ENCODE data around the gene TUFT1.
"Not testable (repeated sequence)": the region's sequence is repeated elsewhere in the genome, so short reads cannot be mapped to it uniquely, and the experiment has no call there.

Gene TUFT1

DNA sequence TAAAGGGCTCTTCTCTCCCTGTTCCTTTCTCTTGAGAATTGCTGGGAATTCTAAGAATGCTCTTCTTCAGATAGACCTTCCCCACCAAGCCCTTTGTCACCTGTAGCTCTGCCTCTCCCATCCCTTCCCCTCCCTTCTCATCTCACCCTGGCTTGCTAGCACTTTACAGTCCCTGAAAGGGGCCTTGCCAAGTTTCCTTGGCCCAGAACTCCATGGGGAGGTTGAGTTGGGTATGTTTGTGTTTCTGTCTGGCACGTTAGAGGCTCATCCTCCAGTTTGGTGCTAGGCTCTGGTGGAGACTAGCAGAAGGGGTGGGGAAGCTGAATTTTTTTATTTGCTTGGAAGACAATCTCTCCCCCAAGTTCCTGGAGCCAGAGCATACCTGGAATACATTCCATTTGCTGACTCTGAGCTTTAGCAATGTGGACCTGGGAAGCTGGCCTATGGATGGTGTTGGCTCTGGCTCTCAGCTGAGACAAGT, 24.0 kb upstream of the TUFT1 start:
- H3K4me3 ChIP-seq (ENCODE audit: low read depth, low read length): no peak overlapping the region
- TF ChIP-seq, protein P1, sequence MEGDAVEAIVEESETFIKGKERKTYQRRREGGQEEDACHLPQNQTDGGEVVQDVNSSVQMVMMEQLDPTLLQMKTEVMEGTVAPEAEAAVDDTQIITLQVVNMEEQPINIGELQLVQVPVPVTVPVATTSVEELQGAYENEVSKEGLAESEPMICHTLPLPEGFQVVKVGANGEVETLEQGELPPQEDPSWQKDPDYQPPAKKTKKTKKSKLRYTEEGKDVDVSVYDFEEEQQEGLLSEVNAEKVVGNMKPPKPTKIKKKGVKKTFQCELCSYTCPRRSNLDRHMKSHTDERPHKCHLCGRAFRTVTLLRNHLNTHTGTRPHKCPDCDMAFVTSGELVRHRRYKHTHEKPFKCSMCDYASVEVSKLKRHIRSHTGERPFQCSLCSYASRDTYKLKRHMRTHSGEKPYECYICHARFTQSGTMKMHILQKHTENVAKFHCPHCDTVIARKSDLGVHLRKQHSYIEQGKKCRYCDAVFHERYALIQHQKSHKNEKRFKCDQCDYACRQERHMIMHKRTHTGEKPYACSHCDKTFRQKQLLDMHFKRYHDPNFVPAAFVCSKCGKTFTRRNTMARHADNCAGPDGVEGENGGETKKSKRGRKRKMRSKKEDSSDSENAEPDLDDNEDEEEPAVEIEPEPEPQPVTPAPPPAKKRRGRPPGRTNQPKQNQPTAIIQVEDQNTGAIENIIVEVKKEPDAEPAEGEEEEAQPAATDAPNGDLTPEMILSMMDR (IDR thresholded peaks at IDR 0.05; ENCODE audit: control insufficient read depth, extremely low read depth, insufficient read depth): no peak
- no peak for DNase-seq (ENCODE audit: low read depth)

DNA sequence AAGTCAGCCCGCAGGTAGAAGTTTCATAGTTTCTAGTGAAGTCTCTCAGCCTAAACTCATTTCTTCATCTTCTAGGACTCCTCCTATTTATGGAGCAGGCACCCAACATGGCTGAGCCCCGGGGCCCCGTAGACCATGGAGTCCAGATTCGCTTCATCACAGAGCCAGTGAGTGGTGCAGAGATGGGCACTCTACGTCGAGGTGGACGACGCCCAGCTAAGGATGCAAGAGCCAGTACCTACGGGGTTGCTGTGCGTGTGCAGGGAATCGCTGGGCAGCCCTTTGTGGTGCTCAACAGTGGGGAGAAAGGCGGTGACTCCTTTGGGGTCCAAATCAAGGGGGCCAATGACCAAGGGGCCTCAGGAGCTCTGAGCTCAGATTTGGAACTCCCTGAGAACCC, 21.7 kb upstream of the TUFT1 start:
- no peak for DNase-seq (ENCODE audit: low read depth)
- H3K4me3 ChIP-seq (ENCODE audit: low read depth, low read length): no peak overlapping the region
- TF ChIP-seq, protein P1 (IDR thresholded peaks at IDR 0.05; ENCODE audit: control insufficient read depth, extremely low read depth, insufficient read depth): no peak

DNA sequence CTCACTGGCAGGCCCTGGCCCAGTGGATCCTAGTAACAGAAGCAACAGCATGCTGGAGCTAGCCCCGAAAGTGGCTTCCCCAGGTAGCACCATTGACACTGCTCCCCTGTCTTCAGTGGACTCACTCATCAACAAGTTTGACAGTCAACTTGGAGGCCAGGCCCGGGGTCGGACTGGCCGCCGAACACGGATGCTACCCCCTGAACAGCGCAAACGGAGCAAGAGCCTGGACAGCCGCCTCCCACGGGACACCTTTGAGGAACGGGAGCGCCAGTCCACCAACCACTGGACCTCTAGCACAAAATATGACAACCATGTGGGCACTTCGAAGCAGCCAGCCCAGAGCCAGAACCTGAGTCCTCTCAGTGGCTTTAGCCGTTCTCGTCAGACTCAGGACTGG, 21.2 kb upstream of the TUFT1 start:
- DNase-seq (ENCODE audit: low read depth): no peak
- TF ChIP-seq, protein P1 (IDR thresholded peaks at IDR 0.05; ENCODE audit: control insufficient read depth, extremely low read depth, insufficient read depth): no peak
- no peak overlapping the region for H3K4me3 ChIP-seq (ENCODE audit: low read depth, low read length)

DNA sequence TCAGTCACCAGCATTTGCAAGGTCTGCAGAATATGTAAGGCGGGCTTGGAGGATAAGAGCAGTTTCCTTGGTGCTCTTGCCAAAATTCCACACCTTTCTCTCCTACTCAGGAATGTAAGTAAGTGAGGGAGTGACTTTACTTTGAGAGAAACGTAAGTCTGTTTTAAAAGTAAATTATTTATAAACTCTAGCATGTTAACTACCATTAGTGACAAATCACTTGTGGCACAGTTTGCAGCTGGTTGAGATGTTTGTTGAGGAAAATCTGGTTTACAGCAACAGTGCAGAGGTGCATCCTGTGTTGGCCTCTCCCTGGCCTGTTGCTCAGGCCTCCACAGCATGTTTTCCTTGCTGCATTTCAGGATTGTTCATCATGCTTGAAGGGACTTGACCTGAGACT, 20.4 kb upstream of the TUFT1 start:
- TF ChIP-seq, protein P1 (IDR thresholded peaks at IDR 0.05; ENCODE audit: control insufficient read depth, extremely low read depth, insufficient read depth): no peak

DNA sequence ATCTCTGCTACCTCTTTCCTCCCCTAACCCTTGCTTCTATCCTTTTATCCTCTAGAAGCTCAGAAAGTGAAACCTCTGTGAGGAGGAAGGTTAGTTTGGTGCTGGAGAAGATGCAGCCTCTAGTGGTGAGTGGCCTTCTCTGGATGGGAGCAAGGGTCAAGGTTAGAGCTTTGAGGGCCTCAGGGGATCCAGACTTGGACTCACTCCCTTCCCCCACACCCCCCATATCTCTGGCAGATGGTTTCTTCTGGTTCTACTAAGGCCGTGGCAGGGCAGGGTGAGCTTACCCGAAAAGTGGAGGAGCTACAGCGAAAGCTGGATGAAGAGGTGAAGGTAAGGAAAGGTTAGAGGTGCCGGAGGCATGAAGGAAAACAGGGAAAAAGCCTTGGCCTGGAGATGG, 19.8 kb upstream of the TUFT1 start:
- no peak overlapping the region for H3K4me3 ChIP-seq (ENCODE audit: low read depth, low read length)
- DNase-seq (ENCODE audit: low read depth): no peak
- TF ChIP-seq, protein P1 (IDR thresholded peaks at IDR 0.05; ENCODE audit: control insufficient read depth, extremely low read depth, insufficient read depth): no peak

More for the DNA sequence above, 20.4 kb upstream of the TUFT1 start:
- H3K4me3 ChIP-seq (ENCODE audit: low read depth, low read length): no peak overlapping the region
- no peak for DNase-seq (ENCODE audit: low read depth)

DNA sequence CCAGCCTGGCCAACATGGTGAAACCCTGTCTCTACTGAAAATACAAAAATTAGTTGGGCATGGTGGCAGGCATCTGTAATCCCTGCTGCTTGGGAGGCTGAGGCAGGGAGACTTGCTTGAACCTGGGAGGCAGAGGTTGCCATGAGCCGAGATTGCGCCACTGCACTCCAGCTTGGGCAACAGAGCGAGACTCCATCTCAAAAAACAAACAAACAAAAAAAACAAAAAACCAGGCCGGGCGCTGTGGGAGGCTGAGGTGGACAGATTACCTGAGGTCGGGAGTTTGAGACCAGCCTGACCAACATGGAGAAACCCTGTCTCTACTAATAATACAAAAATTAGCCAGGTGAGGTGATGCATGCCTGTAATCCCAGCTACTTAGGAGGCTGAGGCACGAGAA, 17.7 kb upstream of the TUFT1 start:
- DNase-seq (ENCODE audit: low read depth); H3K4me3 ChIP-seq (ENCODE audit: low read depth, low read length): not testable (repeated sequence)

DNA sequence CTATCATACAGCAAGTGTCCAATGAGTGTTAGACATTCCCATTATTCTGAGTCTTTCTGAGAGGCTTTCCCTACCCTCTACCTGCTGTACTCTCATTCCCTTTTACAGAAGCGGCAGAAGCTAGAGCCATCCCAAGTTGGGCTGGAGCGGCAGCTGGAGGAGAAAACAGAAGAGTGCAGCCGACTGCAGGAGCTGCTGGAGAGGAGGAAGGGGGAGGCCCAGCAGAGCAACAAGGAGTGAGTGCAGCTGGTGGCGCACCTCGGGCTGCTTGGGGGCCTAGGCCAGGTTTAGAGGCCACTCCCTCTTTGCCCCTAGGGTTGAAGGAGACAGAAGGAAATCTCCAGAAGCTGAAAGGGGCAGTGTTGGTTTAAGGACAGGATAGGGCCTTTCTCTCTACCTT, 16.8 kb upstream of the TUFT1 start:
- TF ChIP-seq, protein P1 (IDR thresholded peaks at IDR 0.05; ENCODE audit: control insufficient read depth, extremely low read depth, insufficient read depth): no peak
- no peak overlapping the region for H3K4me3 ChIP-seq (ENCODE audit: low read depth, low read length)
- no peak for DNase-seq (ENCODE audit: low read depth)
